ENCODE measurements around the gene NTSR2.
"Not testable (repeated sequence)": the region's sequence is repeated elsewhere in the genome, so short reads cannot be mapped to it uniquely, and the experiment has no call there.

Gene NTSR2

DNA sequence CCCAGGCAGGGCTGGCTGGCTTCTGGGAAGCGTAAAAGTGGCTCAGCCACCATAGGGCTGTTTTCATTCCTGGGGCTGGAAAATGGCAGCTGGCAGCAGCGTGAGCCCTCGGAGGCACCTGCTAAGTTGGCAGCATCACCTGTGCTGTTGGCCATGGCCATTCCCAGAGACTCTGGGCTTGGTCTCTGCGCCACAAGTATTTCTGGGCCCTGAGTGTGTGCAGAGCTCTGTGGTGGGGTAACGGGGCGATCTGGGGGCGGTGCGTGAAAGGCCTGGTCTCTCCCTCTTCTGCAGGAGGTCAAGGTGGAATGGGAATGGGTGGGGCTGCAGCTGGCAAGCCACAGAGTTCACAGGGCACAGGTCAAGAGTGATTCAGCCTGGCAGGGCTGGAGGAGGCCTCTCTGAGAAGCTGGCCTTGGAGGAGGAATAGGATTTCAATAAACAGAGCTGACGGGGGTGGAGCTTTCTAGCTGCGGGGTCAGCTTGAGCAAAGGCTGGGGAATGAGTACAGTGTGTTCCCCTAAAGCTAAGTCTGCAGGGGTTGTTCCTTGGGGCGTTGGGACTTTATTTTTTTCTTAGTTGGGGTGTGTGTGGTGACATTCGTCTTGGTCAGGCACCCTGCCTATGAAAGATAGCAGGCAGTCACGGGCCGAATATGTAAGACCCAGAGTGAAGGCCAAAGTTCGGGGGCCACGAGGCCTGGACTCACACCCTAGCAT is 10.3 kb upstream of the NTSR2 start:
- no peak for DNase-seq (ENCODE audit: extremely low read depth in 1 of 2, low read depth in 1 of 2)

DNA sequence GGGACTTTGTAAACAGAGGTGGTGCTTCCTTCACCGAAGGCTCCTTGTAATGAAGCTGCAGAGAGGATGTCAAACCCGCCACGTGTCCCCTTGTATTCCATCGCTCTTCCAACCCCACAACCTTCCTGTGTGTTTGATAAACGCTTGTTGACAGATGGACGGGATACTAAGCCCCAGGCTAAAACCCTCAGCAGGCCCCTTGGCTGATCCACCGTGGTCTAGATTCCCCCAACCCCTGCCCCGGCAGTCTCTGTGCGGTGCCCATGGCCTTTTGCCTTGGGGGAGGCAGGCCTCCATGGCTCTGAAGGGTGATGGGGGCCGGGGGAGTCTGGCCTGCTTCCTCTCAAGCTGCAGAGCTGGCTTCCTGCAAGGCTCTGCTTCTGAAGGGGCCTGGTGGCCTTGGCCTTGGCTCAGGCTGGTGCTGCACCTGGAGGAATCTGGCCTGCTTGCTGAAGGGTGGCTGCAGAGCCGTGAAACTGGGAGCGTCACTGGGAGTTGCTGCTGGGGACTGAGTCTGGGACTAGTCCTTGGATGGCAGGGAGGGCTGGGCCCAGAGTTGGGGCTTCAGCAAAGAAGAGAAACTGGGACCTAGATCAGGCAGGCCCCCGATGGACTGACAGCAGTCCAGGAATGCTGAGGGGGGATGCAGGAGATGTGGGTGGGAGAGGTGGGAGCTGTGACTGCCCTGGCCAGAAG is 9.6 kb upstream of the NTSR2 start:
- no peak for DNase-seq (ENCODE audit: extremely low read depth in 1 of 2, low read depth in 1 of 2)

DNA sequence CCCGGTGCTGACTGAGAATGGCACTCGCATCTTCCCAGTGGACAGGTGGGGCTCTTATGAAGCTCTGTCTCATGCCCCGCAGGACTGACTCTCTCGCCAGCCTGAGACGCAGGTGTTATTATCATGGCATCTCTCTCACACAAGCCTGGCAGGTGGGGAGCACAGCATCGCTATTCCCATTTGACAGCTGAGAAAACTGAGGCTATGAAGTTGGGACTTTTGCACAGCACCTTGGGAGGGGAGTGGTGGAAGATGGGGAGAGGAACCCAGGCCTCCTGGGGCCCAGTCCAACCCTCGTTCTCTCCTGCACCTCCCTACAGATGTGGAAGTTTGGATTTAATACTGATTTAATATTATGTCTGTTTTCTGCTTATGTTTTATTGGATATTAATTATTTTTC is 9.0 kb upstream of the NTSR2 start:
- DNase-seq (ENCODE audit: extremely low read depth in 1 of 2, low read depth in 1 of 2), result no peak

DNA sequence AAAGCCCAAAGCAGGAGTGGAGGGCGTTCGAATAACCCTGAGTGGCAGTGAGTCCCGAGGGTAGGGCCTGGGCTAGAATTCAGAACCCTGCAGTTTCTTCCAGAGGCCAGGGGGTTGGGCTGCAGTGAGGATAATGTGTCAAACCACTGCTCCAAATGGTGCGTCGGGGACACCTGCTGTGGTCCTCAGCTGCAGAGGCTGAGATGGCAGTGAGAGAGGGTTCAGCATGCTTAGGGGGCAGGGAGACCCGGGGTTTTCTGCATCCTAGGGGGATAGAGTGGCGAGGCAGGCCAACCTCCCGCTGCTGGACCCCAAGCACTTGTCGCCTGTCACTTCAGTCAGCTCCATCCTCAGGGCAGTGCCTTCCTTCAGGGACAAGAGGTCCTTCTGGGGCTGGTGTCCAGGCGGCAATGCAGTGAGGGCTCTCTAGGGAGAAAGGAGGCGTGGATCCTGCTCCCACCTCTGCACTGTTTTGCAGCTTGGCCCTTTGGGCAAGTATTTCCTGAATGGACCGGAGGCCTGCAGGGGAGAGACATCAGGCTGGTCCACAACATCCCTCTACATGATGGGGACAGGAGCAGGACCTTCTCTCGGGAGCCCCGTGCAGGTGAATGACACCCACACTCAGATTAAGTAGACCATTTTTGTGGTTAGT is 8.4 kb upstream of the NTSR2 start:
- DNase-seq (ENCODE audit: extremely low read depth in 1 of 2, low read depth in 1 of 2), result no peak

DNA sequence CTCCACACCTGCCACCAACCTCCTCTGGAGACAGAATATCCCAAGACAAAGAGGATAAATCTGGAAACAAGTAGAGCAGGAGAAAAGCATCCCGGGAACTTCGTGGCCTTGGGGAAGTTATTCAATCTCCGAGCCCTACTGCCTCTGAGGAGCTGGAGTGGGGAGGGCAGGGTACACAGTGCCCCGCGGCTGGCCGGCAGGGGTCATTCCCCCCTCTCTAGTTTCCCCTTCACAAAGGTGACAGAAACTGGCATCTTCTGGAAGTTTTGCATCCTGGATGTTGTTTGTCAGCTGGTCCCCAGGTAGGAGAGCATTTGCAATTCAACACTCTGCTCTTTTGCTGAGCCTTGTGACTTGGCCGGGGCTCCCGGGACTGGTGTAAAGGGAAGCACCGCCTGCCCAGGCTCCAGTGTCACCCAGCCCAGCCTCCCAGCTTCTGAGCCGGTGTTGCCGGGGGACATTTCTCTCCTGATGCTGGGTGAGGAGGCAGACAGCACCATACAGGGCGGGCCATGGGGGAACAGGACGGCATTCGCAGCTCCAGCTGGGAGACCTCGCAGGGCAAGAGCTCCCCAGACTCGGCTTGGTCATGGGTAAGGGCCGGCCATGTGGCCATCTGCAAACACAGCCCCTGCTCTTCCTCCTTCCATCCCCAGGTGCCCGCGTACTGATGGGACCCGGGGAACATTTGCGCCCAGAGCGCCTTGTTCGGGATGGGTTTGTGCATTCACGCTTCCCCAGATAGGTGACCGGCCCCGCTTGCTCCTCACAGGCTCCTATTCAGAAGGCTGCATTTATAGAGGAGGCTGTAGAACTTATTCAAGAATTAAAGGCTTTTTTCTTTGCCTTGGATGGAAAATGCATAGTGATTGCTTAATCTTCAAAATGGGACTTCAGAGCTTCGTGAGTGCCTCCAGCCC is 7.4 kb upstream of the NTSR2 start:
- DNase-seq (ENCODE audit: extremely low read depth in 1 of 2, low read depth in 1 of 2), result no peak

DNA sequence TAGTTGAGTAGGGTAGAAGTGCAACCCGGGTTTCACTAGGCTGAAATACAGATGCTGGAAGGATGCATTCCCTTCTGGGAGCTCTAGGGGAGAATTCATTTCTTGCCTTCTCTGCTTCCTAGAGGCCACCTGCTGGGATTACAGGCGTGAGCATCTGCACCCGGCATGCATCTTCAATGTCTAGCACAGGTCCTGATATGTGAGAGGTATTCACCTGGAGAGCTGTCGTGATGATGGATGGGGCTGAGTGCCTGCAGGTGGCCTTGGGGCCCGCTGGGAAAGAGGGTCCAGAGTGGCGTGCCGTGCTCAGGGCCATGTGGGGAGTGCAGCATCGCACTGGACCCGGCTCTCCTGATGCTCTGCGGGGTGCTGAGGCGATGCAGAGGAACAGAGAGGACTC is 6.6 kb upstream of the NTSR2 start:
- no peak for DNase-seq (ENCODE audit: extremely low read depth in 1 of 2, low read depth in 1 of 2)

DNA sequence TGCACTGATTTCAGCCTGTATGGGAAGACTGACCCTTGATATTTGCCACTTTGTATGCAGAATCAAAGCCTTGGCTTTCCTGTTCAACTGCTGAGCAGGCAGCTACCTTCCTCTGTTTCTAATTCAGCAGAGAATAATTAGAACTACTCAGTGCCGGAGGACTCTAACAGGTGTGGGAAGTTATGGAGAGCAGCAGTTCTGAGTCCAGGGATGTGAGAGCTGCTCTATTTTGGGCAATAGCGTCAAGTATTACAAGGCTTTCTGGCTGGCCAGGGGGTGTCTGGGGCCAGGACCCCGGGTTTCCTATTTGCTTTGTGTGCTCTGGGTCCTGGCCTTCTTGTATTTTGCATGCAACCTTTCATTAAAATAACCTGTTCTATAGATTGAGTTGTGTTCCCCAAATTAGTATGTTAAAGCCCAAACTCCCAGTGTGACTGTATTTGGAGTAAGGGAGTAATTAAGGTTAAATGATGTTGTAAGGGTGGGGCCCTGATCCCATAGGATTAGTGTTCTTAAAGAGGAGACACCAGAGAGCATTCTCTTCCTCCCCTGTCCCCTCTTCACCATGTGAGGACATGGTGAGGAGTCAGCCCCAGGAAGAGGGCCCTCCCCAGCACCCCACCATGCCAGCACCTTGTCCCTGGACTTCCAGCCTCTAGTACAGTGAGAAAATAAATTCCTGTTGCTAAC is 5.6 kb upstream of the NTSR2 start:
- DNase-seq (ENCODE audit: extremely low read depth in 1 of 2, low read depth in 1 of 2), result no peak

DNA sequence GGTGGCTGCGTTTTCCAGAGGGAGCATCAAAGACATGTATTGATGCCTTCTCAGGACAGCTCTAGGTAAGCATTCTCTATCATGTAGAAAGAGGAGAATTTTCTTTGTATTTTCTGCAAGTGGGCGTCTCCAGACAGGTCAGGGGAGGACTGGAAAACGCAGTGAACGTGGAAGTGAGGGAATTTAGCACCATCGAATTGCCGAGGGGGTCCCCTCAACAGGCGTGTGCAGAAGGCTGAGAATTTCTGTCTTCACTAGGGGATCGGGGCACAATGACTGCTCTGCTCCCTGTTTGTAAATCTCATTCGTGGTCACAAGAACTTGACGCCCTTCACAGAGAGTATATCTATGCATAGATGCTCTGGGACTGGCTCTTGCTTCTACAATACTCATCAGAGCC is 5.0 kb upstream of the NTSR2 start:
- DNase-seq (ENCODE audit: extremely low read depth in 1 of 2, low read depth in 1 of 2), result no peak

DNA sequence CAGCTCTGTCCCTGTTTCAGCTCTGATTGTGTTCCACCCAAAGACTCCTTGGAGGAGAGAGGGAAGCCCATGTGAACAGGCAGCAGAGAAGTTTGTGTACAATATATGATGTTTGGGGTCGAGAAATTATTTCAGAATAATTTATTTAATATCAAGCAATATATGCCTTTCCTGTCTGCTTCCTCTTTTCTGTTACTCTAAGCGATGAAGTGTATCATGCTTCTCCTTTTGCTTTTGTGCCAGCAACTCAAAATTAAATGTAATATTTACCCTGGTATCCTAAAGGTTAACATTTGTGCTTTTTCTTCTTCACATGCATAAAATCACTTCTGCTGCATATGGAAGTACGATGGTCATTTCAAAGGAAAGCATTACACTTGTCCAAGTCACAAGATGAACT is 2.4 kb upstream of the NTSR2 start:
- no peak for DNase-seq (ENCODE audit: extremely low read depth in 1 of 2, low read depth in 1 of 2)

DNA sequence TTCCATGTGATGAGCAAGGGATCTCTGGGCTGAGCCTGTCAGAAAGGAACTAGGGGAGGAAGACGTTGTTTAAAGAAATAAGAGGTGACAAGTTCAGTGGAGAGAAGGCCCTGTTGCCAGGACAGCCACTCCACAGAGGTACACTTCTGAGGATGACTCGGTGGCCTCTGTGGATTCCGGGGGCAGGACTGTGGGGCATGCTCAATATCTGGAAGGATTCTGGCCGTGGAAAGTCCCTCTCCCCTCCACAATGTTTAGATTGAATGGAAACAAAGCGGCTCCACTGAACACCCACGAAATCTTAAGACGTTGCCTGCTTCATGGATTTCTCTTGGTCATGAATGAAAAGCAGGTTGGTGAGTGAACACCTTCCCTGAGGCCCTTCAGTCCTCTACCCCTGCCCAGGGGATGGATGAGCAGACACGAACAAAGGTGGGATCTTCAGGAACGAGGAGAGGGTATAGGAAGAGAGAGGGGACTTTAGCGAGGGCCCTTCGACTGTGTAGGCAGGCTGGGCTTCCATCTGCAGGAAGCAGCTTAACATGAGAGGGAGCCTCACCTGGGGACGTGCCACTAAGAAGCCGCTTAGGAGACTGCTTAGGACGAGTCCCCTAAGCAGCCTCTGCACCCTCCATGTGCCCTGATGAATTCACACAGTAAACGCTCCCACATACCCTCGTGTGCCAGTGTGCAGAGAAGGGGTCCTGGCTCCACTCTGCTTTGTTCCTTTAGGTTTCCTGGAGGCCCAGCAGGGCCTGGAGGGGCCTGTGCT is 1.9 kb downstream of the NTSR2 start:
- DNase-seq (ENCODE audit: extremely low read depth in 1 of 2, low read depth in 1 of 2), result no peak

DNA sequence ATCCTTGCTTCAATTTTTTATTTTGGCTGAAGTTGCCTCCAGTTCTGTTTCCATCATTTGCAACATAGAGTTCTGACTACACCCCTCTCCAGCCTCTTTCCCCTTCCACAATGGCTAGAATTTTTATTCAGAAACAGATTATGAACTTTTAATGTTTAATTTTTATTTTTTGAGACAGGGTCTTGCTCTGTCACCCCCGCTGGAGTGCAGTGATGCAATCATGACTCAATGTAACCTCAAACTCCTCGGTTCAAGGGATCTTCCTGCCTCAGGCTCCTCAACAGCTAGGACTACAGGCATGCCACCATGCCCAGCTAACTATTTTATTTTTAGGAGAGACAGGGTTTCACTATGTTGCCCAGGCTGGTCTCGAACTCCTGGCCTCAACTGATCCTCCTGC is 2.8 kb downstream of the NTSR2 start:
- DNase-seq (ENCODE audit: extremely low read depth in 1 of 2, low read depth in 1 of 2), result no peak

DNA sequence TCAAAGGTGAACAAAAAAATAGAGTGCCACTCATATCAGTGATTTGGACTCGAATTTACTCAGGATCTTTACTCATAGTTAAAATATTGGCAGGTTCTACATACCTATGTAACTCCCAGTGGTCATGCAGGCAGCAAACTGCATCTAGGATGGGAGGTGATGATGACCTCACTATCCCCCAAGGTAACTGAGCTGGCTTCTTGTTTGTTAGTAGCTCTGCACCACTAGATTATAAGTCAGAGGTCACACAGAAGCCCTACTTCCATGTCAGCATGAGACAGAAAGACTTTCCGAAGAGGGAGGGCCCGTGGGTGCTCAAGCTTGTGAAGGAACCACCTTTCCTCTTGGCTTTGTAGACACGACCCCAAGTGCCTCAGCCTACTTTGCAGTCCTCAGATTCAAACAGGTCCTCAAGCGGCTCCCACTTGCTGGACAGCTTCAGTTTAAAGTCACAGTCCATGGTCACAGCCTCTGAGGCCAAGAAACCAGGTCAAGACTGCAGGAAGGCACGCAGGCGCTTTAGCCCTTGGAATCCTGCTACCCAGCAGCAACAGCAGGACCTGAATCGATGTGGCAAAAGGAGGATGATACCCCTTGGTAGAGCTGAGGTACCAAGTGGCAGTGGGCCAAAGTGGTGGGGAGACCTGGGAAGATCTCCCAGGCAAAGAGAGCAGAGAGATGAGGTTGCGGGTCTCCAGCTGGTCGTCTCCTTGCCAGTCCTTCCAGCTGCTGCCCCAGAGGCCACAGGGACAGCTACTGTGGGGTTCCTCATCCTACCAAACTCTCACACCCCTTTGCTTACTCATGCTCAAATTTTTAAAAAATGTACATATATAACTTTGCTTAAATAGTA is 4.3 kb downstream of the NTSR2 start:
- DNase-seq (ENCODE audit: extremely low read depth in 1 of 2, low read depth in 1 of 2), result no peak

DNA sequence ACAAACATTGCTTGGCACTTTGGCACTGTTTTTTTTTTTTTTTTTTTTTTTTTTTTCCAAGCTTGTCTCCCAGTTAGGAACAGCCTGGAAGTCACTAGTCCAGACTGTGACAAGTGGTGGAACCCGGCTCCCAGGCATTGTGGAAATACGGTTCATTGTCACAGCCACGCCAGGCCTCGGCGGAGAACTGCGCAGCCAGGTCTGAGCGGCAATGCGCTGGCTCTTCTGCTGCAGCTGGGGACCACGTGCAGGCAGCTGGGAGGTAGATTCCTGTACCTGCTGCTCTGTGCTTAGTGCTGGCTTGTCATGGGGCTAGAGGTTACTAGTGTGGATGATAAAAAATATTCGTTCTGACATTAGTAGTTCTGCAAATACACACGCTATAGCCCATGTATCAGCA is 5.0 kb downstream of the NTSR2 start:
- no peak for DNase-seq (ENCODE audit: extremely low read depth in 1 of 2, low read depth in 1 of 2)

DNA sequence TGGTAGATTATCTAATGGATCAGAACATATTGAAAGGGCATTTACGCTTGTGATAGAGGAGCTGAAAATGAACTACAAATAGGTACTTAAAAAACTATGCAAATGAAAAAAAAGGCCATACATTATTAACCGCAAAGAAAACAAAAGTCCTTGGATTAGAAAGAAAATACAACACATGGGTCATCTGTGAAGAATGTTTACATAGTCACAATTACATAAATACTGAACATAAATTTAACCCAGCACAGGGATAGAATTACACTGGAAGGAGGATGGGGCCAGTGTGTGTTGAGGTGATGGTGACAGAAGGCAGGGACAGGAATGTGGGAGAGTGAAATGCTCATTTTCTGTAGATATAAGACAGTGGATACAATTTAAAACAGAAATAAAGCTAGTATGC is 6.6 kb downstream of the NTSR2 start:
- DNase-seq (ENCODE audit: extremely low read depth in 1 of 2, low read depth in 1 of 2), result no peak

DNA sequence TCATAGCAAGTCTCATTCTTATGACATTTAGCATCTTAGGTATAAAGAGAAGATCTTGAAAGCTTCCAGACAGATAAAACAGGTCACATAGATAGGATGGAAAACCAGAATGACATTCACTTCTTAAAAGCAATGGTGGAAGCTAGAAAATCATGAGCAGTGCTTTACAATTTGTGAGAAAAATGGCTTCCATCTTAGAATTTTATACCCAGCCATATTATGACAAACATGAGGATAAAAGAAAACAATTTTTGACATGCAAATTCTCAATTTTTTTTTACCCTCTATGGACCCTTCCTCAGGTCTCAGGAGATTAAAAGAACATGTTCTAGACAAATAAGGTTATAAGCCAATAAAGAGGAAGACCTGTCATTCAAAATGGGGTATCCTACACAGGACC is 7.1 kb downstream of the NTSR2 start:
- no peak for DNase-seq (ENCODE audit: extremely low read depth in 1 of 2, low read depth in 1 of 2)

DNA sequence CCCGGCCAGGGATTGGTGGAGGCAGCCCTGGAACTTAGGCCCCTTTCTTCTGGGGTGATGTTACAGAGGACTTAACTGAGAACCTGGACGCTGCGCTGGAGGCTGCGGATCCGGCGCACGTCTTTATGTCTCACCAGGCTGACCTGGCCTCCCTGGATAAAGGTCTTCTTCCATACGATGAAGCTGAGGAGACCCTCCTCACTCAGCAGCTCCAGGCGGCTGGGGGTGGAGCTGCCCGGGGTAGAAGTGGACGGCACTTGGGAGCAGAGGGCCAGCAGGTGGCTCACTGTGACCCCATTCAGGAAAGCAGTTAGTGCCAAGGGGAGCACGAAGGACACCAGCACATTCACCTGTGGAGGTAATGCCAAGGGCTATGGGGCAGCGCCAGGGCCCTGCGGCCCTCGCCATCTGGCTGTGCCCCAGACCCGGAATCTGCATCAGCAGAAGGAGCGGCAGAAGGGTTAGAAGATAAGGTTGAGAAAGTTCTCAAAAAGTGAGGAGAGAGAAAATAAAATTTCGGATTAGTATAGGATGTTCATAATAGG is 8.0 kb downstream of the NTSR2 start:
- no peak for DNase-seq (ENCODE audit: extremely low read depth in 1 of 2, low read depth in 1 of 2)

DNA sequence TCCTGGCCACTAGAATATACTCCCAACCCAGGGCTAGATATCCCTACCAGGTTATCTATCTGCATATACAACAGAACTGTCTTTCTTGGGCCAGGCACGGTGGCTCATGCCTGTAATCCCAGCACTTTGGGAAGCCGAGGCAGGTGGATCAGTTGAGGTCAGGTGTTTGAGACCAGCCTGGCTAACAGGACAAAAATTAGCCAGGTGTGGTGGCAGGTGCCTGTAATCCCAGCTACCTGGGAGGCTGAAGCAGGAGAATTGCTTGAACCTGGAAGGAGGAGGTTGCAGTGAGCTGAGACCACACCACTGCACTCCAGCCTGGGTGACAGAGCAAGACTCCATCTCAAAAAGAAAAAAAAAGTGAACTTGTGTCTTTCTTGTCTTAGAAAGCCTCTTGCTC is 9.6 kb downstream of the NTSR2 start:
- DNase-seq (ENCODE audit: extremely low read depth in 1 of 2, low read depth in 1 of 2), result not testable (repeated sequence)

DNA sequence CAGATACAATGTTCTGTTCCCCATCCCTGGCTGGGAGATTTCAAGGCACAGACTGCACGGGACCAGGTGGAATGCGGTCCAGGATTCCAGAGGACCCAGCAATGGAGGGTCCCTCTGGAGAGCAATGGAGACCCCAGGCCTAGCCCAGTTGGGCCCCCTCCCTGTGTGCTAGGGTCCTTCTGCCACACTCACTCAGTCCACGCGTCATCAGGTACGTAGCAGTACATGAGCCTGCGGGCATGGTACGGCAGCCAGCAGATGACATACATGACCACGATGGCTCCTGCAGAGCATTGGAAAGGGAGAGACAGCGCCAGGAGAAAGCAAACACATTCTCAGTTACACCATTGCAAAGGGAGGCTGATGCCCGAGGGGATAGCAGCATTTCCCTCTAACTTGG is 10.1 kb downstream of the NTSR2 start:
- no peak for DNase-seq (ENCODE audit: extremely low read depth in 1 of 2, low read depth in 1 of 2)

DNA sequence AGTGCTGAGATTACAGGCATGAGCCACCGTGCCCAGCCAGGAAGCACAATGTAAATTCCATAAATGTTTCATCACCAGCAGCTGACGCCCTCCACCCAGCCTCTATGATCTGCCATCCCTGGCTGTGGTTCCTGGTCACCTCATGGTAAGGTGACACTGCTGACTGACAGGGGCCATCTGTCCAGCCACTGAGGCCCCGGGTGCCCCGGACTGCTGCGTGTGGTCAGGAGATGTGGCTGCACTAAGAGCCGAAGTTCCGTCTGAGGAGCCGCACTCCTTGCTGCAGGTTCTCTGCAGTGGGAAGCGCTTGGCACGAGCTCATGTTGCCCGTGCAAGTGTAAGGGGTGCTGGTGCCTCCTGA is 10.9 kb downstream of the NTSR2 start:
- no peak for DNase-seq (ENCODE audit: extremely low read depth in 1 of 2, low read depth in 1 of 2)
